GM21529 (cell line): ENCODE data around the gene KIRREL3.

Experiments used
- ATAC-seq: cut with Tn5 transposase; IDR thresholded peaks from one replicate; pipeline ENCODE4 v1.9.1; 2021; ENCODE audit not compliant: unreplicated experiment

The KIRREL3 gene

DNA sequence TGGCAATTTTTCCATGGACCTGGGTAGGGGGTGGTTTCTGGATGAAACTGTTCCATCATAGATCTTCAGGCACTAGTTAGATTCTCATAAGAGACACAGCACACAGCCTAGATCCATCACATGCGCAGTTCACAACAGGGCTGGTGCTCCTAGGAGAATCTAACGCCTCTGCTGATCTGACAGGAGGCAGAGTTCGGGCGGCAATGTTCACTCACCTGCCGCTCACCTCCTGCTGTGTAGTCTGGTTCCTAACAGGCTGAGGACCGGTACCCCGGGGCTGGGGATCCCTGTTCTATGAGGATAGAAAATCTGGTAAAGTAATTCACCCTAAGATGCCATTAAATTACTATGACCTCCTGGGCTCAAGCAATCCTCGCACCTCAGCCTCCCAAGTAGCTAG lies 318.0 kb downstream of the KIRREL3 start:
- ATAC-seq: no peak

DNA sequence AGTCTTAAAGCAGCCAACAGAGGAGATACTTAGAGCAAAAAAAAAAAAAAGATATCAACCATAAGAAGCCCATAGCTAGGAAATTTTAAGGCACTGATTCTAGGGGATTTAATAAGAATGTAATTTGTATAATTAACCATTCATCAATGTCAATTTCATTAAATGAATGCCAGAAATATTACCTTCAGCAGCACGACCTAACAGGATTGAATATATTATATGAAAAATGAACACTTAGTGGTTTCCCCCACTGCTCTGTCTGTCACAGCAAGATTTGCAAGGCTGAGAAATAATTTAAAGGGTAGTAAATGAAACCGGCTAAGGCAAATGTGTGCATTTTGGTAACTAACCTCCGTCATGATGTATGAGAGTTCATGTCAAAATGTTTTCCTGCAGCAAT lies 319.9 kb downstream of the KIRREL3 start:
- no peak for ATAC-seq

DNA sequence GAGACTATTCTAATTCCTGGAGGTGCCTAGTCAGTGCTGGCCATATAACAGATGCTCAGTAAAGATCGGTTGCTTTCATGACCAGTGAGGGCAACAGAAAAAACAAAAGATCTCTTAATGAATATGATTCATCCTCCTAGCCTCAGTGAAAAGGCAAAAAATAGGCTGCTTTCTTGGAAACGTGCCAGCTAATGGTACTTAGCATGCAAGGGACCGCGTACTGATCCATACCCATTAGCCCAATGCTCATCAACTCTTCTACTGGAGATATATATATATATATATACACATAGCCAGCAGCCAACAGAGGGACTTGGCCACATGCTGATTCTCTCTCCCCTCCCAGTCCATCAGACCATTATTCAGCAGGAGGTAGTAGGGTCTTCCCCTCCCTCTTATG lies 320.4 kb downstream of the KIRREL3 start:
- ATAC-seq: no peak

DNA sequence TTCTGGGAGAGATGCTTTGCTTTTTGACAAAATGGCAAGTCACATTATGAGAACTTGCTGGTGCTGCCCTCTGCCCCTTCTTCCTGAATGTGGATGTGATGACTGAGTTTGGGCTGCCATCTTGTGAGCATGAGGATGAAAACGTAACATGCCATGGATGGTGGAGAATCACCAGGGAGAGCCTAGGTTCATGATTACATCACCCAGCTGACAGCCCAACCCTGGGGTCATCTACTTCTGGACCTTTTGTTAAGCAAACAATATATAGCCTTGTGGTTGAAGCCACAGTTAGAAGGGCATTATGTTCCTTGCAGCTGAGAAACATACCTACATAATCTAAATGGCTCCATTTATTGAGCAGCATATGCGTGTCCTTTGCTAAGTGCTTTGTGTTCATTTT lies 321.5 kb downstream of the KIRREL3 start:
- ATAC-seq: no peak

DNA sequence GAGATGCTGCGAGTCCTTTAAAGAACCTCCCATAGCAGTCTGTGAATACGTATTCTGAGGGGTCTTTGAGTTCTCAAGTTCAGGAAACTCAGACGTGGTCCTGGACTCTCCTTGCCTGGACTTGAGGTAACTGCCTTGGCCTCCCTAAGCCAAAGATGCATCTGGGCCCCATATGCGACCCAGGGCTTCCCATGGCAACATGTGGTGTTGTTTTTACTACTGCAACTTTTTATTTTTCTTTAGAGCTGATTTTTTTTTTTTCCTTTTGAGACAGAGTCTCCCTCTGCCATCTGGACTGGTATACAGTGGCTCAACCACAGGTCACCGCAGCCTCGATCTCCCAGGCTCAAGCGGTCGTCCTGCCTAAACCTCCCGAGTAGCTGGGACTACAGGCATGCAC lies 324.0 kb downstream of the KIRREL3 start:
- ATAC-seq: no peak

- no peak for ATAC-seq
Measured at GRCh38 chr11:126673319-126673718, 327.3 kb downstream of the KIRREL3 start.

GRCh38 chr11:126669416-126669815 lies 331.2 kb downstream of the KIRREL3 start:
- no peak for ATAC-seq

DNA sequence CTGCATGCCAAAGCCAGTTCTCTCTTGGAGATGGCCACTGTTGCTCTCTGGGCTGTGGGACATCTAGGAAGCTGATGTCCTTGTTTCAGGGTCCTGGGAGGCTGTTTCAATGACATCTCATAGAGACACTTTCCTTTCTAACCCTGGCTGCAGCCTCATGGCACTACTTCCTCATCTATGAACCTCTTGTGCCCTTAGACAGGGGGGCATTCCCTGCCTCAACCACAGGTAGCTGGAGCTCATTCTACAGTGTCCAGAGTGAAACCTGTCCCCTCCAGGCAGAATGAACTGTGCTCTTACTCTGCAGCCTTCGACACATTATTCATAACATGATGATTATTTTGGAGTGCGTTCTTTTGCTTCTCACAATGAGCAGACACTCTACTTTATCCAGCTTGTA lies 335.9 kb downstream of the KIRREL3 start:
- no peak for ATAC-seq

GRCh38 chr11:126663749-126664592 lies 336.6 kb downstream of the KIRREL3 start:
- ATAC-seq: no peak

DNA sequence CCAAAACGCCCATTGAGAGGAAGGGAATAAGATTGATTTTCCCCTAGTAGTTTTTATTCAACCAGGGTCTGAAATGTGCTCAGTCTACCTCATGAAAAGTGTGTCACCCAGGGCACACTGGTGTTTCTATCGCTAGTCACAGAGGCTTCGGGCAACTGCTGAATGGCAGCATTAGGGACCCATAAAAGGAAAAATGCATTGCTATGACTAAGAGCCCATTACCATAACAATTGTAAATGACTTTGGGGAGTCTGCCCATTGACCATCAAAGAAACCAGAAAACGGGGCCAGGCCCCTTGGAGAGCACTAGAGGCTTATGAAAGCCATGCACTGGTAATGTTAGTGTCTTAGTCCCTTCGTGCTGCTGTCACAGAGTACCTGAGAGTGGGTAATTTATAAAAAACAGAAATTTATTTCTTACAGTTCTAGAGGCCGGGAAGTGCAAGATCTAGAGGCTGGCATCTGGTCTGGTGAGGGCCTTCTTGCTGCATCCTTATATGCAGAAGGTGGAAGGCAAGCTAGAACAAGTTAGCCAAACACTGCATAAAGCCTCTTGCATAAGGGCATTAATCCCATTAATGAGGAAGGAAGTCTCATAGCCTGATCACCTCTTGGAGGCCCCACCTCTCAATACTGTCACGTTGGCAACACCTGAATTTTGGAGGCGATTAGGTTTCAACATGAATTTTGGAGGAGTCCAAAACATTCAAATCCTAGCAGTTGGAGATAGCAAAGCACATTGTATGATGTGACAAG lies 338.4 kb downstream of the KIRREL3 start:
- ATAC-seq: no peak

DNA sequence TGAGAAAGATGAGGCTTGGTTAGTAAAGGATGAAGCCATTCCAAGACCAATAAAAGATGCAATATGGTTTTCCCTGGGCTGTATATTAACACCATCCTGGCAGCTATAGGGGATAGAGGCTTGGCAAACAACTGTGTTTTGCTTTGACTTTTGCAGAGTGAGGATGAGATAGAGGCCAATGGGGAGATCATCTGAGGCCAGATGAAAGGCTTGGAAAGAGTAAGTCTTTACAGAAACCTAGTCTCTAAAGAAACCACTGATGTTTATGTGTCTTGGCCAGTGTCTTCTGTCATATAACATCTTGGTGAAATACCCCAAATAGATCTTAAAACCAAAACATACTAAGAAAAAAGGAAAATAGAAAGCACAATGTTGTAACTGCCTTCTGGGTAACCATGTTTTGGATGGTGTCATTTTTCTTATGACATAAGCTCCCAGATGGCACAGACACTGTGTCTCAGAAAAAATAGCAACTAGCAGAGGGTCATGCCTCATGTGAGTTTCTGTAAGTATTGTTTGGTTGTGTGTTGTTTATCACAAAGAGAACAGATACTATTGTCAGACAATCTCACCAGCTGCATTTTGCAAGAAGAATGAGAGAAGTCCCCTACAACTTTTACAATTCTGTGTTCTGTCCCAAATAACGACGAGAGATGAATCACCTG lies 339.7 kb downstream of the KIRREL3 start:
- ATAC-seq: no peak

DNA sequence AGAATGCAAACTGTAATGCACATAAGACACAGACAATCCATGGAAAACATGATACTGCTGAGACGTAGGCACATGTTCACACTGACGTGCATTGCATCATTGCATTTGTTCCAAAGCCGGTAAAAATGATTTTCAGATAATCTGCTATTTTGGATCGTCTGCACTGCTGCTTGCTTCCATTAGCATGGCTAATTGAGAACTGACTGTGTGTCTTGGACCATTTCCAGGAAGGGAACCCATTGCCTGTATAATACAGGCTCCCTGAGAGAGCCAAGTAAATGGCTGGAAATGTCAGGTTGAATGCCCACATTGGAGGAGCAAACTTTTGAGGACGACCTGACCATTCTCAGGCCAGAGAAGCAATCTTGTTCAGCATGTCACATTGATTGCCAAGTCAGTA lies 340.2 kb downstream of the KIRREL3 start:
- ATAC-seq: no peak

DNA sequence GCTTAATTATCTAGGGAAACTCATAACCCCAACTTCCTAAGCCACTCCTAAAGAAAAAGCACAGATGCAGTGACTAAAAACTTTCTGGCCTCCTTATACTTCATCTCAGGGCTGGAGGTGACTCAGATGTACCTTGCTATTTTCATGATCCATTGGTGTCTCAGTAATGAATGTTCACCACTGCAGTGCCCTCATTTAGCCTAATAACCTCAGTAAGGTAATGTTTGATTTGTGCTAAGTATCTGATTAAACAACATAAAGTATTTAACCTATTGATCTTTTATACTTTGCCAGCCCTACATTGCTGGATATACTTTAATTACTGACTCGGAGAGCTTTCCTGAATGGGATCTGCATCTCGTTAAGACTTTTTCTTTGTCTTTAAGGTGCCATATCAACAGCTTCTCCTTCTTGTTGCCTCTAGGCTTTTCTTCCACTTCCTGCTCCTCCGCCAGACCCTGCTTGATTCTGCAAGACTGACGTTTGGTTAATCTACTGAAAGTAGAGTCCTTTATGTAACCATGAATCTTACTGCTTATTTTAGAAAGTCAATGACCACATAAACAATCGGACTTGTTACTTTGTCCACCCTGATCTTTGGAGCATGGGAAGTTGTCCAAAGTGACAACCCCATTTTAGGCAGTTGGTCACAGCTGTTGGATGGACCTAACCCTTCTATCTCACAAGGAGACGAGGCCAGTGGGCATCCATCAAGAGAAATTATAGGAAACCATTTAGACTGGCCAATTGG lies 342.1 kb downstream of the KIRREL3 start:
- no peak for ATAC-seq

- no peak for ATAC-seq
Measured at GRCh38 chr11:126655807-126656128, 344.8 kb downstream of the KIRREL3 start.

- no peak for ATAC-seq
Measured at GRCh38 chr11:126654886-126655806, 345.4 kb downstream of the KIRREL3 start.

DNA sequence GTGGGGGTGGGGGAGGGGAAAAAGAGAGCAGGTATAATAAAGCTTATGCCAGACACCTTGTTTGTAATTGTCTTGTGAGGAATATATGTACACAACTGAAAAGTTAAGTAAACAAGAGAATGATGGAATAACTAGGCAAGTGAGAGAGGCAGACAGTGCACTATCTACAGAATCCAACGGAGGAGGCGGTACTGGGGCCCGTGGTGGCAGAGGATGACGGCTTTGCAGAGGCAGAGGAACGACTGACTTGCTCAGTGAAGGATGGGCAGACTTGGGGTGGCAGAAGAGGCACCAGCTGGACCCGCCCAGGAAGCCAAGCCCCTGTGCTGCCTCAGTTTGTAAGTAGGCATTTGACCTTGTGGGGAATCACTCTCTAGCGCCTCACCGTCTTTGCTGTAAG lies 347.5 kb downstream of the KIRREL3 start:
- ATAC-seq: no peak

GRCh38 chr11:126647735-126648134 lies 352.8 kb downstream of the KIRREL3 start:
- no peak for ATAC-seq

GRCh38 chr11:126646701-126647557 lies 353.6 kb downstream of the KIRREL3 start:
- ATAC-seq: no peak

DNA sequence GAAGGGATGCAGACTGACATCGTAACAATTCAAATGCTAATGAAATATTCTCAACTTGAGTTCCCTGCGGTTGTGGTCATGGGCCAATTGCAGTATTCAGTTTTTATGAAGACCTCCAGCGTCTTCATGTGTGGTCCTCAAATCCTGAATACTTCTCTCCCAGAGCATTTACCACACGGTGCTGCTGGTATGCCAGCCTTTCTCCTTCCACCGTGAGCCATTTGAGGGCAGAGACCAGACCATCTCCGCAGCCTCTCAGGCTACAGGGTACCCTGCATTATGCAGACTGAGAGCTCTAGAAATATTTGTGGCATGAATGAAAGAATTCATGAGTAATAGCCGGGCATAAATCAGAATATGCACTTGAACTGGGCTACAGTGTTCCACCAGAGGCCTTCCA lies 355.4 kb downstream of the KIRREL3 start:
- no peak for ATAC-seq
